Heart right ventricle (tissue), 16 donors: Measurements from ENCODE around the gene ASB18. TPM values are rescaled to one million over a fixed set of nuclear protein-coding genes. Genes with fewer than 3 reads are reported as not detected.

ENCODE experiments used
- ATAC-seq, 8 donors: fragments of 200-7000 bp; cut with Tn5 transposase; one replicate each; pipeline ENCODE4 v1.9.1; 2020; ENCODE audit warnings: mild to moderate bottlenecking in 8 of 8, moderate library complexity in 8 of 8, moderate number of reproducible peaks in 1 of 8
- DNase-seq, 2 donors: peaks; one replicate each; pipeline ENCODE4 v3.0.0-alpha.2; 2020
- H3K27ac ChIP-seq, 10 donors: fragments of 200-600 bp; sonication (generic) in 2 of 10; one replicate each; pipeline versions ENCODE4 v1.5.0 to v1.8.0; 2020 to 2022; ENCODE audit warnings: mild to moderate bottlenecking in 3 of 10
- H3K27me3 ChIP-seq, 7 donors: fragments of 200-600 bp; one replicate each; pipeline ENCODE4 v1.8.0; 2021 to 2022; ENCODE audit warnings: mild to moderate bottlenecking in 2 of 7
- H3K36me3 ChIP-seq, 9 donors: fragments of 200-600 bp; sonication (generic) in 1 of 9; one replicate each; pipeline versions ENCODE4 v1.5.0 to v1.8.0; 2020 to 2022; ENCODE audit warnings: mild to moderate bottlenecking in 2 of 9
- H3K4me1 ChIP-seq, 9 donors: fragments of 200-600 bp; sonication (generic) in 1 of 9; one replicate each; pipeline versions ENCODE4 v1.5.0 to v1.8.0; 2020 to 2022; ENCODE audit warnings: mild to moderate bottlenecking in 4 of 9
- H3K4me3 ChIP-seq, 10 donors: fragments of 200-600 bp; sonication (generic) in 2 of 10; one replicate each; pipeline versions ENCODE4 v1.5.0 to v1.8.0; 2020 to 2022; ENCODE audit warnings: mild to moderate bottlenecking in 7 of 10, moderate library complexity in 2 of 10
- H3K9me3 ChIP-seq, 11 donors: fragments of 200-600 bp in 10 of 11; sonication (generic) in 2 of 11; one replicate each; pipeline versions ENCODE4 v1.5.0 to v1.8.0; 2013 to 2022; ENCODE audit warnings: mild to moderate bottlenecking in 2 of 11, control low read depth in 1 of 11, moderate library complexity in 1 of 11
- CTCF ChIP-seq, 9 donors: fragments of 200-600 bp; sonication (generic) in 2 of 9; IDR thresholded peaks; one replicate each; pipeline versions ENCODE4 v1.5.0 to v1.8.0; 2021 to 2022; ENCODE audit warnings: antibody characterized with exemption in 9 of 9, mild to moderate bottlenecking in 5 of 9, moderate library complexity in 1 of 9
- WGBS, 2 donors: extraction: QIAGEN DNeasy Blood & Tissue Kit; methylation state at CpG; one replicate each; pipeline ENCODE4 v1.1.7; 2013; ENCODE audit warnings: inconsistent platforms in 1 of 2; 5-methylcytosine and 5-hydroxymethylcytosine counted together
- intact Hi-C, 10 donors: fragments of 100-400 bp; cut with DNase I; formaldehyde crosslinking; loops; one replicate each; pipeline versions ENCODE4 v1.11.1 to v1.14.2; 2022
- polyA plus RNA-seq, 2 donors: library from polyadenylated mRNA; stranded (reverse); fragments of 200-250 nt; gene quantifications; one replicate each; pipeline ENCODE4 v1.2.3, GENCODE V29; 2013
- total RNA-seq, 10 donors: library from RNA; stranded (reverse); fragmentation: NEBNext Ultra II Directional in 3 of 10; extraction: Animal tissue kit (Norgen Biotek cat#: 25700) in 3 of 10; gene quantifications; one replicate each; pipeline versions ENCODE4 v1.2.1 to v1.2.4, GENCODE V29; 2021 to 2023
- donor health status: Arrhythmogenic right ventricular cardiomyopathy.
- donor health status: ischemic (EF 13 %, LVEDD 7.1; RV severe dilation, severe dysfunction).
- donor health status: healthy with polysubstance abuse.
- donor health status: DM: no; HTN: yes; CAD: no.
- donor health status: DM: no; HTN: no; CAD: no.
- donor health status: ischemic (EF 25% LVEDD 6.9; RV normal size, moderate dysfunction).
- donor health status: ischemic (EF 25% LVEDD 5.7; RV mildly dilated, moderate dysfunction).
- donor health status: healthy.
- donor health status: DM: yes; HTN: yes; CAD: no.
- donor health status: Ischemic cardiomyopathy.
- donor health status: ischemic (EF 35%, LVEDD 5.7; RV mildly dilated, moderate dysfunction).
- donor health status: nonischemic (EF 11% LVEDD 7.7; RV severe dilation, severe dysfunction).
- donor health status: DM: yes; HTN: yes; CAD: no.
- donor health status: PGD.
- donor health status: ischemic (EF 29% LVEDD 5.4; RV normal size, mild dysfunction).
- donor health status: nonischemic (EF 23%, LVEDD 6.1; RV moderate dilation, normal function).

ASB18 gene
- total and polyA plus RNA-seq, 12 donors: 3.5 to 47.1 (median 20.2) TPM

DNA sequence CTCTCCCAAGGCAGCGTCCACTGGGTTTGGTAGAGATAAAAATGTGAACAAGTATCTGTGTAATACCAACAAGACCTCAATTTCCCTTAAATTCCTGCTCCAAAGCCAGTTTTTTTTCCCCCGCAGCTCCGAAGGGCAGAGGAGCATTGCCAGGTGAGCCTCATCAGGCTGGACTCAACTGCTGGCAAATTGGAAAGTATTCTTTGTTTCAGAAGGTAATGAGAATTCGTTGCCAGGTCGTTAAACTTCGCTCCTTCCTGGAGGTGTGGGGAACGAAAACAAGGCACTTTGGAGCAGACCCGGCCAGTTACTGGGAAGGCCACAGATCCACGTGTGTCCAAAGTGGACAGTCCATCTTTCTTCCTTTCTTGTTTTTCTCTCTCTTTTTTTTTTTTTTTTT lies 30.4 kb upstream of the ASB18 start:
- H3K4me1 ChIP-seq: no peaks in the 10 kb centered on the region
- no peaks in the 10 kb centered on the region for H3K9me3 ChIP-seq
- no peaks in the 10 kb centered on the region for H3K27me3 ChIP-seq
- H3K4me3 ChIP-seq: no peak overlapping the region
- whole genome bisulfite sequencing, 2 donors: 83 to 84% methylated on average over 9 of the region's 9 CpGs
- TF ChIP-seq CTCF (IDR thresholded peaks at IDR 0.05): no peak
- intact Hi-C loops: no loop called here
- DNase-seq: no peak
- no peaks in the 10 kb centered on the region for H3K36me3 ChIP-seq
- H3K27ac ChIP-seq: no peak overlapping the region
- no peak for ATAC-seq

DNA sequence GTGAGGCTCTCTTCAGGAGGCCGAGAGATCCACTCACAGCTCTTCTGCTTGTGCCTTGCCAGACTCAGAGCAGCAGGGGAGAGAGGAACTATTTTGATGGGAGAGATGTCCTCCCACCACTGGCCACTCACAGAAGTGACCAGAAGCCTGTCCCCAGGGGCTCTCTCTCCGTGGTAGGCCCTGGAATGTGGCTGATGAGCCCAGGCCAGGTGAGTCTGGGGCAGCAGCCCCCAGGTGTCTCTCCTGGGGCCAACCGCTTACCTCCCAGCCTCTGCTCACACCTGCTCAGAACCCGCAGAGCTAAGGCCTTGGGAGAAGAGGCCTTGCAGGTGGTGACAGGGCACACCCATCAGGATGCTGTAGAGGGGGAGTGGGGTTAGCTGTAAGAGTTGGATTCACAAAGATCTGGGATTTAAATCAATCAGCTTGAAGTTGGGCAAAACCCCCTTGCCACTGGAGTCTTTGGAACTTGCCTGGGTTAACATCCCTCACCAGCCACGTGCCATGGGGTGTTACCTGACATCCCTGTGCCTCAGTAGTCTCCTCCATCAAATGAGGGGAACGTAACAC lies 29.1 kb upstream of the ASB18 start:
- Histone ChIP-seq H3K27me3 (peaks cover 0 to 5% (median 0%) of the 10 kb centered on the region in 7 donors), H3K36me3 (no peaks in the 10 kb centered on the region), H3K4me3 (no peak overlapping the region), H3K4me1 (no peaks in the 10 kb centered on the region), H3K9me3 (no peaks in the 10 kb centered on the region), H3K27ac (no peak overlapping the region)
- ATAC-seq: no peak
- DNase-seq: no peak
- TF ChIP-seq CTCF (IDR thresholded peaks at IDR 0.05): no peak
- intact Hi-C loops: no loop called here
- 83 to 89% methylated on average over 6 of the region's 6 CpGs for WGBS, 2 donors

DNA sequence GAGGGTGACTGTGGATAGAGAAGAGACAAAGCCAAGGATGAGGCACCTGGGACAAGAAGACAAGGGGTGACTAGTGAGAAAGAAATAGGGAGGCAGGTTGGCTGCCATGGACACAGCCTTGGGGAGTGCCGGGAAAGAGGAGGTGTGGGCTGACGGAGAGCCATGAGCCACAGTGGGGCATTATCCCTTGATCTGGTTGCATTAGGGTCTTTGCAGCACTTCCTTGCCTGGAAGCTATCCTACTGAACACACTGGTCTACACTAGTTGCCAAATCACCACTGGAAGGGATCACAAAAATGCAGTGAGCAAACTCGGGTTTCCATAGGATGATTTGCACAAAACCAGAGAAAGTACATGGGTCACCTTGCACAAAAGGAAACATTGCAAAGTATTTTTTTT lies 27.7 kb upstream of the ASB18 start:
- H3K27me3 ChIP-seq: peaks cover 0 to 5% (median 0%) of the 10 kb centered on the region in 7 donors
- WGBS, 2 donors: 91 to 92% methylated on average over 3 of the region's 3 CpGs
- ATAC-seq (no peak), DNase-seq (no peak)
- H3K27ac ChIP-seq: no peak overlapping the region
- H3K36me3 ChIP-seq: no peaks in the 10 kb centered on the region
- H3K4me3 ChIP-seq: no peak overlapping the region
- intact Hi-C loops: no loop called here
- TF ChIP-seq CTCF (IDR thresholded peaks at IDR 0.05): no peak
- H3K9me3 ChIP-seq: no peaks in the 10 kb centered on the region
- no peaks in the 10 kb centered on the region for H3K4me1 ChIP-seq

GRCh38 chr2:236291476-236291875 lies 27.3 kb upstream of the ASB18 start:
- no peak overlapping the region for H3K27ac ChIP-seq
- intact Hi-C loops: no loop called here
- TF ChIP-seq CTCF (IDR thresholded peaks at IDR 0.05): no peak
- H3K4me1 ChIP-seq: no peaks in the 10 kb centered on the region
- peaks cover 0 to 5% (median 0%) of the 10 kb centered on the region in 7 donors for H3K27me3 ChIP-seq
- ATAC-seq: no peak
- H3K4me3 ChIP-seq: no peak overlapping the region
- DNase-seq: no peak
- H3K9me3 ChIP-seq: no peaks in the 10 kb centered on the region
- H3K36me3 ChIP-seq: no peaks in the 10 kb centered on the region
